Neural cell (in vitro differentiated cells): ENCODE data around the gene GLA. TPM values are rescaled to one million over a fixed set of nuclear protein-coding genes. Genes with fewer than 3 reads are reported as not detected.

Experiments used
- H2AFZ ChIP-seq: fragments of 200-600, 300-800 bp; sonication (generic), shearing (Covaris generic); 2 replicates; pipeline ENCODE4 v1.6.0; 2014; ENCODE audit warnings: low read depth, mild to moderate bottlenecking, antibody characterized with exemption, low read length, moderate library complexity
- H3F3A ChIP-seq: fragments of 200-600 bp; shearing (Covaris generic); 2 replicates; pipeline ENCODE4 v1.6.1; 2016; ENCODE audit warnings: mild to moderate bottlenecking, moderate library complexity, mixed read lengths, antibody characterized with exemption, low read length; ENCODE audit not compliant: insufficient read depth, poor library complexity, severe bottlenecking
- H3K27ac ChIP-seq: fragments of 200-600, 300-800 bp; sonication (generic), shearing (Covaris generic); 2 replicates; pipeline ENCODE4 v1.5.1; 2014; ENCODE audit warnings: mild to moderate bottlenecking, low read length, moderate library complexity
- H3K27me3 ChIP-seq: fragments of 300-800, 200-600 bp; sonication (generic), shearing (Covaris generic); 2 replicates; pipeline ENCODE4 v1.6.0; 2014; ENCODE audit warnings: mild to moderate bottlenecking, low read depth, low read length, moderate library complexity; ENCODE audit not compliant: insufficient read depth
- H3K36me3 ChIP-seq: fragments of 300-800, 200-600 bp; sonication (generic), shearing (Covaris generic); 2 replicates; pipeline ENCODE4 v1.5.1; 2014; ENCODE audit warnings: mild to moderate bottlenecking, antibody characterized with exemption, low read length, moderate library complexity; ENCODE audit not compliant: insufficient read depth
- H3K4me2 ChIP-seq: fragments of 300-800, 200-600 bp; sonication (generic), shearing (Covaris generic); 2 replicates; pipeline ENCODE4 v1.6.0; 2014; ENCODE audit warnings: mild to moderate bottlenecking, low read length
- H3K4me3 ChIP-seq: fragments of 300-800, 200-600 bp; sonication (generic), shearing (Covaris generic); 2 replicates; pipeline ENCODE4 v1.5.1; 2014; ENCODE audit warnings: mild to moderate bottlenecking, low read length, moderate library complexity
- H3K79me2 ChIP-seq: fragments of 200-600 bp; shearing (Covaris generic); replicated peaks from 2 replicates; pipeline ENCODE4 v1.6.0; 2014; ENCODE audit warnings: mild to moderate bottlenecking, low read length, moderate library complexity; ENCODE audit not compliant: insufficient read depth
- H3K9ac ChIP-seq: fragments of 300-800, 200-600 bp; sonication (generic), shearing (Covaris generic); 2 replicates; pipeline ENCODE4 v1.6.1; 2016; ENCODE audit warnings: mild to moderate bottlenecking, low read length, mixed read lengths
- H3K9me2 ChIP-seq: fragments of 200-600 bp; shearing (Covaris generic); 2 replicates; pipeline ENCODE4 v1.6.1; 2016; ENCODE audit warnings: mild to moderate bottlenecking, low read length, mixed read lengths; ENCODE audit not compliant: insufficient read depth
- H3K9me3 ChIP-seq: fragments of 200-600, 300-800 bp; sonication (generic), shearing (Covaris generic); 2 replicates; pipeline ENCODE4 v1.6.1; 2016; ENCODE audit warnings: mild to moderate bottlenecking, mixed run types, low read length, moderate library complexity, mixed read lengths
- H4K20me1 ChIP-seq: fragments of 200-600 bp; shearing (Covaris generic); 2 replicates; pipeline ENCODE4 v1.6.1; 2016; ENCODE audit warnings: mild to moderate bottlenecking, mixed run types; ENCODE audit not compliant: insufficient read depth
- EP300 ChIP-seq: fragments of 450-650 bp; conservative IDR thresholded peaks from 2 replicates; pipeline ENCODE4 v1.6.1; 2014; ENCODE audit warnings: antibody characterized with exemption, mild to moderate bottlenecking, moderate library complexity; ENCODE audit not compliant: poor library complexity, severe bottlenecking
- EZH2 ChIP-seq: fragments of 200-600, 300-800 bp; shearing (Covaris generic), sonication (generic); IDR thresholded peaks from 2 replicates; pipeline ENCODE4 v1.6.1; 2014; ENCODE audit warnings: antibody characterized with exemption, low read length, borderline replicate concordance, mild to moderate bottlenecking; ENCODE audit not compliant: insufficient read depth, poor library complexity, severe bottlenecking
- MXI1 ChIP-seq: fragments of 450-650 bp; conservative IDR thresholded peaks from 2 replicates; pipeline ENCODE4 v1.6.1; 2014; ENCODE audit warnings: antibody characterized with exemption, mild to moderate bottlenecking; ENCODE audit not compliant: poor library complexity, severe bottlenecking
- POLR2AphosphoS5 ChIP-seq: IDR thresholded peaks from 2 replicates; pipeline ENCODE4 v1.6.1; 2012
- RAD21 ChIP-seq: fragments of 450-650 bp; conservative IDR thresholded peaks from 2 replicates; pipeline ENCODE4 v1.6.1; 2014; ENCODE audit warnings: antibody characterized with exemption, mild to moderate bottlenecking, moderate library complexity
- SMC3 ChIP-seq: fragments of 450-650 bp; conservative IDR thresholded peaks from 2 replicates; pipeline ENCODE4 v1.6.1; 2014; ENCODE audit warnings: antibody characterized with exemption, mild to moderate bottlenecking, moderate library complexity; ENCODE audit not compliant: poor library complexity
- TAF1 ChIP-seq: IDR thresholded peaks from 2 replicates; pipeline ENCODE4 v1.6.1; 2012; ENCODE audit warnings: low read depth
- polyA plus RNA-seq: library from polyadenylated mRNA; depleted of rRNA; stranded (reverse); fragments of >200 nt; gene quantifications from 2 replicates; pipeline ENCODE4 v1.2.3, GENCODE V29; 2014
- TF ChIP-seq, protein P1 (sequence below): IDR thresholded peaks from 2 replicates; pipeline ENCODE4 v1.6.1; 2012; ENCODE audit warnings: borderline replicate concordance
- TF ChIP-seq, protein P2 (sequence below): fragments of 450-650 bp; IDR thresholded peaks from 2 replicates; pipeline ENCODE4 v1.5.1; 2014; ENCODE audit warnings: antibody characterized with exemption, mild to moderate bottlenecking, moderate library complexity; ENCODE audit not compliant: poor library complexity, severe bottlenecking

Gene GLA
- polyA plus RNA-seq, 1 donor from 2014 or later: 39.0 TPM

DNA sequence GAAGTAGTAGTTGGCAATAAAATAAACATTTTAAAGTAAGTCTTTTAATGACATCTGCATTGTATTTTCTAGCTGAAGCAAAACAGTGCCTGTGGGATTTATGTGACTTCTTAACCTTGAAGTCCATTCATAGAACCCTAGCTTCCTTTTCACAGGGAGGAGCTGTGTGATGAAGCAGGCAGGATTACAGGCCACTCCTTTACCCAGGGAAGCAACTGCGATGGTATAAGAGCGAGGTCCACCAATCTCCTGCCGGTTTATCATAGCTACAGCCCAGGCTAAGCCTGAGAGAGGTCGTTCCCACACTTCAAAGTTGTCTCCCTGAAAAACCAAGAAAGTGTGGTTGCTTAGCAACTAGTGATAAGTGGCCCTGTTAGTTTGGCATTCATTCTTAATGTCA is 9.9 kb downstream of the GLA start:
- no peaks in the 10 kb centered on the region for H4K20me1 ChIP-seq
- no peak overlapping the region for H2AFZ ChIP-seq
- no peaks in the 10 kb centered on the region for H3K9me2 ChIP-seq
- no peaks in the 10 kb centered on the region for H3F3A ChIP-seq
- no peaks in the 10 kb centered on the region for H3K9me3 ChIP-seq
- no peak overlapping the region for H3K4me2 ChIP-seq
- H3K79me2 ChIP-seq: no peaks in the 10 kb centered on the region
- H3K27me3 ChIP-seq: no peaks in the 10 kb centered on the region
- no peaks in the 10 kb centered on the region for H3K36me3 ChIP-seq
- no peak overlapping the region for H3K4me3 ChIP-seq
- no peak for TF ChIP-seq RAD21
- no peak for TF ChIP-seq POLR2AphosphoS5
- TF ChIP-seq, protein P1, sequence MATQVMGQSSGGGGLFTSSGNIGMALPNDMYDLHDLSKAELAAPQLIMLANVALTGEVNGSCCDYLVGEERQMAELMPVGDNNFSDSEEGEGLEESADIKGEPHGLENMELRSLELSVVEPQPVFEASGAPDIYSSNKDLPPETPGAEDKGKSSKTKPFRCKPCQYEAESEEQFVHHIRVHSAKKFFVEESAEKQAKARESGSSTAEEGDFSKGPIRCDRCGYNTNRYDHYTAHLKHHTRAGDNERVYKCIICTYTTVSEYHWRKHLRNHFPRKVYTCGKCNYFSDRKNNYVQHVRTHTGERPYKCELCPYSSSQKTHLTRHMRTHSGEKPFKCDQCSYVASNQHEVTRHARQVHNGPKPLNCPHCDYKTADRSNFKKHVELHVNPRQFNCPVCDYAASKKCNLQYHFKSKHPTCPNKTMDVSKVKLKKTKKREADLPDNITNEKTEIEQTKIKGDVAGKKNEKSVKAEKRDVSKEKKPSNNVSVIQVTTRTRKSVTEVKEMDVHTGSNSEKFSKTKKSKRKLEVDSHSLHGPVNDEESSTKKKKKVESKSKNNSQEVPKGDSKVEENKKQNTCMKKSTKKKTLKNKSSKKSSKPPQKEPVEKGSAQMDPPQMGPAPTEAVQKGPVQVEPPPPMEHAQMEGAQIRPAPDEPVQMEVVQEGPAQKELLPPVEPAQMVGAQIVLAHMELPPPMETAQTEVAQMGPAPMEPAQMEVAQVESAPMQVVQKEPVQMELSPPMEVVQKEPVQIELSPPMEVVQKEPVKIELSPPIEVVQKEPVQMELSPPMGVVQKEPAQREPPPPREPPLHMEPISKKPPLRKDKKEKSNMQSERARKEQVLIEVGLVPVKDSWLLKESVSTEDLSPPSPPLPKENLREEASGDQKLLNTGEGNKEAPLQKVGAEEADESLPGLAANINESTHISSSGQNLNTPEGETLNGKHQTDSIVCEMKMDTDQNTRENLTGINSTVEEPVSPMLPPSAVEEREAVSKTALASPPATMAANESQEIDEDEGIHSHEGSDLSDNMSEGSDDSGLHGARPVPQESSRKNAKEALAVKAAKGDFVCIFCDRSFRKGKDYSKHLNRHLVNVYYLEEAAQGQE: no peak
- TF ChIP-seq MXI1: no peak
- no peak for TF ChIP-seq EP300
- no peak for TF ChIP-seq EZH2
- no peak for TF ChIP-seq SMC3
- TF ChIP-seq, protein P2, sequence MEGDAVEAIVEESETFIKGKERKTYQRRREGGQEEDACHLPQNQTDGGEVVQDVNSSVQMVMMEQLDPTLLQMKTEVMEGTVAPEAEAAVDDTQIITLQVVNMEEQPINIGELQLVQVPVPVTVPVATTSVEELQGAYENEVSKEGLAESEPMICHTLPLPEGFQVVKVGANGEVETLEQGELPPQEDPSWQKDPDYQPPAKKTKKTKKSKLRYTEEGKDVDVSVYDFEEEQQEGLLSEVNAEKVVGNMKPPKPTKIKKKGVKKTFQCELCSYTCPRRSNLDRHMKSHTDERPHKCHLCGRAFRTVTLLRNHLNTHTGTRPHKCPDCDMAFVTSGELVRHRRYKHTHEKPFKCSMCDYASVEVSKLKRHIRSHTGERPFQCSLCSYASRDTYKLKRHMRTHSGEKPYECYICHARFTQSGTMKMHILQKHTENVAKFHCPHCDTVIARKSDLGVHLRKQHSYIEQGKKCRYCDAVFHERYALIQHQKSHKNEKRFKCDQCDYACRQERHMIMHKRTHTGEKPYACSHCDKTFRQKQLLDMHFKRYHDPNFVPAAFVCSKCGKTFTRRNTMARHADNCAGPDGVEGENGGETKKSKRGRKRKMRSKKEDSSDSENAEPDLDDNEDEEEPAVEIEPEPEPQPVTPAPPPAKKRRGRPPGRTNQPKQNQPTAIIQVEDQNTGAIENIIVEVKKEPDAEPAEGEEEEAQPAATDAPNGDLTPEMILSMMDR: no peak
- TF ChIP-seq TAF1: no peak
- no peak overlapping the region for H3K9ac ChIP-seq
- H3K27ac ChIP-seq: no peak overlapping the region

DNA sequence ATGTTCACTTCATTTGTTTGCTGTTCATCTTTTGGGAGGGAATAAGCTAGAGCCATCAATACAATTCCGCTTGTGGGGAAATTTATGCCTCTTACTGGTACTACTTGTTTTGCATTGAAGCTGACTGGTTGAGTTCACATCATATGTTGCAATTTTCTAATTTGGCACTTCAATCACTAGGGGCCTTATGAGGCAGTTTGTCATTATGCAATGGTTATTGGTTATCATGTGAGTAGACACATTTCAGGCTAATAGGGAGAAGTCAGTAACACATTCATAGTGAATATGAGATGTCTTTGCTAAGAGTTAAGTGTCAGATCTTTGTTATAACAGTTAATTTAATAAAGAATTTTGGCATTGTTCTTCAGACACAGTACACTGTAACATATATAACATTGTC is 11.9 kb downstream of the GLA start:
- H4K20me1 ChIP-seq: no peaks in the 10 kb centered on the region
- H3K27ac ChIP-seq: no peak overlapping the region
- H3K9me2 ChIP-seq: no peaks in the 10 kb centered on the region
- TF ChIP-seq EP300: no peak
- no peak for TF ChIP-seq EZH2
- no peak for TF ChIP-seq SMC3
- no peak overlapping the region for H3K4me3 ChIP-seq
- H3K9me3 ChIP-seq: no peaks in the 10 kb centered on the region
- no peaks in the 10 kb centered on the region for H3K27me3 ChIP-seq
- H3K79me2 ChIP-seq: no peaks in the 10 kb centered on the region
- H3K36me3 ChIP-seq: no peaks in the 10 kb centered on the region
- no peaks in the 10 kb centered on the region for H3F3A ChIP-seq
- H2AFZ ChIP-seq: no peak overlapping the region
- no peak overlapping the region for H3K4me2 ChIP-seq
- H3K9ac ChIP-seq: no peak overlapping the region

DNA sequence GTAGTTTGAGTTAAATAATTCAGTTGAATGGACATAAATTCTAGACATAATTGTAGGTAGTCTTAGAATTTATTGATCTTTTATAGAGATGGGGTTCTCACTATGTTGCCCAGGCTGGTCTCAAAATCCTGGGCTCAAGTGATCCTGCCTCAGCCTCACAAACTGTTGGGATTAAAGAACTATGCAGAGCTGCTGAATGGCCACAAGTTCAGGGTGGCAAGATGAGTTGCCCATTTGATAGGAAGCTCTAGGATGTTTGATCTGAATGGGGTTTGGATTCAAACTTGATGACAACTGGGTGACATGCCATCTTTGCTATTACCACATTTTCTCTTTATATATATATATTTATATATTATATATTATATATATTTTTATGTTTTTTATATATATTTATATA is 13.4 kb downstream of the GLA start:
- Histone ChIP-seq H3K9me2 (no peaks in the 10 kb centered on the region), H3K27me3 (no peaks in the 10 kb centered on the region), H3K4me2 (no peak overlapping the region), H3K27ac (no peak overlapping the region), H3K79me2 (no peaks in the 10 kb centered on the region), H3K36me3 (no peaks in the 10 kb centered on the region), H3K4me3 (no peak overlapping the region), H2AFZ (no peak overlapping the region), H4K20me1 (no peaks in the 10 kb centered on the region), H3F3A (no peaks in the 10 kb centered on the region), H3K9ac (no peak overlapping the region), H3K9me3 (no peaks in the 10 kb centered on the region)
- TF ChIP-seq TAF1: no peak
- TF ChIP-seq EP300: no peak
- TF ChIP-seq RAD21: no peak
- no peak for TF ChIP-seq EZH2
- TF ChIP-seq MXI1: no peak
- no peak for TF ChIP-seq SMC3
- TF ChIP-seq POLR2AphosphoS5: no peak
- TF ChIP-seq, protein P2: no peak
- TF ChIP-seq, protein P1: no peak
